HG03457 (cell line): ENCODE data around the gene LIMK2.

Experiments used
- ATAC-seq: cut with Tn5 transposase; IDR thresholded peaks from one replicate; pipeline ENCODE4 v1.9.1; 2021; ENCODE audit warnings: moderate number of reproducible peaks; ENCODE audit not compliant: unreplicated experiment

Gene LIMK2

DNA sequence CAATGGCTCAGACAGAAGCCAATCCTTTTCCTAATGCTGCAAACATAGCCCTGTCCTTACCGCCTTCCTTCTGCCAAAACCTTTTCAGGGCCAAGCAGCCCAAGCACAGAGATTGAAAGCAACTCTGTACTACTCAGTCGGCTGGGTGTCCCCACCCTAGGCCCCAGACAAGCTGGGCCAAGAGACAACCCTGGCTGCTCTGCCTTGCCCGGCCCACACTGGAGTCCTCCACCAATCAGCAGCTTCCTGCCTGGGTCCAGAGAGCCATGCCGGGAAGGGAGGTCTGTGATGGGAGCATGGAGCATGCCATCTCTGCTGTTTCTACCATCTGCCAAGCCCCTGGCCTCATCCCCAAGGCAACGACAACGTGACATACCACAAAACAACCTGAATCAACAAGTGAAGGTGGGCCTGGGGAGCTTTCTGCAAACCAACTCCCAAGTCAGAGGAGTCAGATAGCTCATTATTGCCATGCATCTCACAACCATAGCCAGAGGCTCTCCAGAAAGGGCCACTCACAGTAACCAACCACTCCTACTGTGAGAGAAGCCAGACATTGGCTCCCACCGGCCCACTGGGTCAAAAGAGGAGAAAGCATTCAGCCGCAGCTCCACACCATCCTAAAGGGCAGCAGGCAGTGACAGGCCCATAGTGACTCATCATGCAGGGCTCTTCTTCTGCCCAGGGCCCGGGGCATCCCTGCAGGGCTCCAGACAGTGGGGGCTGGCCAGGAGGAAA is 115.9 kb downstream of the LIMK2 start:
- ATAC-seq: no peak

- ATAC-seq: no peak
Observed at GRCh38 chr22:31328544-31328960, 116.5 kb downstream of the LIMK2 start.

- no peak for ATAC-seq
Observed at GRCh38 chr22:31329029-31329428, 116.9 kb downstream of the LIMK2 start.
